CD8-positive, alpha-beta memory T cell (primary cell): ENCODE data around the gene CYBRD1. TPM values are rescaled to one million over a fixed set of nuclear protein-coding genes. Genes with fewer than 3 reads are reported as not detected.

Experiments
- CTCF ChIA-PET: fragments of 350-600 bp; sonication (Branson Sonifier 250); formaldehyde crosslinking; loops from one replicate; lab custom pipeline; 2021; ENCODE audit warnings: antibody characterized with exemption; lab: Charles Lee
- POLR2A ChIA-PET: fragments of 350-600 bp; sonication (Branson Sonifier 250); formaldehyde crosslinking; loops from one replicate; lab custom pipeline; 2021; ENCODE audit warnings: antibody characterized with exemption; lab: Charles Lee
- DNase-seq, 5 donors: peaks; one replicate each; pipeline versions ENCODE4 v3.0.0 to v3.0.0-alpha.2; 2020 to 2022; ENCODE audit warnings: mixed read lengths in 1 of 5
- H3K27ac ChIP-seq: one replicate; pipeline ENCODE4 v1.7.0; 2013; ENCODE audit warnings: low read depth, mild to moderate bottlenecking, low read length, moderate library complexity
- H3K27me3 ChIP-seq: 2 replicates; pipeline ENCODE4 v1.7.0; 2013; ENCODE audit warnings: low read length, mild to moderate bottlenecking; ENCODE audit not compliant: insufficient read depth, poor library complexity, severe bottlenecking
- H3K36me3 ChIP-seq: 2 replicates; pipeline ENCODE4 v1.7.0; 2013; ENCODE audit warnings: mild to moderate bottlenecking, low read length, moderate library complexity; ENCODE audit not compliant: insufficient read depth
- H3K4me1 ChIP-seq: 2 replicates; pipeline ENCODE4 v1.7.0; 2013; ENCODE audit warnings: mild to moderate bottlenecking, low read length, moderate library complexity; ENCODE audit not compliant: insufficient read depth
- H3K4me3 ChIP-seq: 2 replicates; pipeline ENCODE4 v1.7.0; 2013; ENCODE audit warnings: mild to moderate bottlenecking, low read length
- H3K9me3 ChIP-seq: 2 replicates; pipeline ENCODE4 v1.7.0; 2013; ENCODE audit warnings: mild to moderate bottlenecking, low read length
- H3K27ac Mint-ChIP-seq, 8 donors: one replicate each; pipeline ENCODE4 v1.8.0; 2020 to 2021; ENCODE audit warnings: mixed read lengths in 8 of 8, mild to moderate bottlenecking in 6 of 8, inconsistent platforms in 3 of 8, moderate library complexity in 3 of 8
- H3K27me3 Mint-ChIP-seq, 2 donors: one replicate each; pipeline ENCODE4 v1.8.0; 2020 to 2021; ENCODE audit warnings: mixed read lengths in 2 of 2, mild to moderate bottlenecking in 1 of 2, moderate library complexity in 1 of 2
- H3K36me3 Mint-ChIP-seq, 3 donors: one replicate each; pipeline ENCODE4 v1.8.0; 2020 to 2021; ENCODE audit warnings: mixed read lengths in 3 of 3, inconsistent platforms in 1 of 3, mild to moderate bottlenecking in 1 of 3
- H3K4me1 Mint-ChIP-seq, 3 donors: one replicate each; pipeline ENCODE4 v1.8.0; 2020 to 2021; ENCODE audit warnings: mixed read lengths in 3 of 3, inconsistent platforms in 1 of 3, mild to moderate bottlenecking in 1 of 3
- H3K4me3 Mint-ChIP-seq, 7 donors: one replicate each; pipeline ENCODE4 v1.8.0; 2020 to 2021; ENCODE audit warnings: mixed read lengths in 7 of 7, mild to moderate bottlenecking in 6 of 7, moderate library complexity in 4 of 7, inconsistent platforms in 2 of 7
- H3K9me3 Mint-ChIP-seq, 5 donors: one replicate each; pipeline ENCODE4 v1.8.0; 2020 to 2022; ENCODE audit warnings: mixed read lengths in 5 of 5, mild to moderate bottlenecking in 3 of 5, moderate library complexity in 2 of 5, inconsistent platforms in 1 of 5
- polyA plus RNA-seq: library from polyadenylated mRNA; unstranded; fragments of 300-500 nt; fragmentation: Illumina TruSeq; gene quantifications from one replicate; pipeline ENCODE4 v1.2.3, GENCODE V29; 2021
- total RNA-seq, 2 experiments: library from RNA; stranded (reverse); gene quantifications; one replicate each; pipeline ENCODE4 v1.2.3, GENCODE V29; 2021

CYBRD1 gene
- total and polyA plus RNA-seq, 3 experiments from 2014 or later, result 0.95 to 1.2 (median 1.2) TPM

DNA sequence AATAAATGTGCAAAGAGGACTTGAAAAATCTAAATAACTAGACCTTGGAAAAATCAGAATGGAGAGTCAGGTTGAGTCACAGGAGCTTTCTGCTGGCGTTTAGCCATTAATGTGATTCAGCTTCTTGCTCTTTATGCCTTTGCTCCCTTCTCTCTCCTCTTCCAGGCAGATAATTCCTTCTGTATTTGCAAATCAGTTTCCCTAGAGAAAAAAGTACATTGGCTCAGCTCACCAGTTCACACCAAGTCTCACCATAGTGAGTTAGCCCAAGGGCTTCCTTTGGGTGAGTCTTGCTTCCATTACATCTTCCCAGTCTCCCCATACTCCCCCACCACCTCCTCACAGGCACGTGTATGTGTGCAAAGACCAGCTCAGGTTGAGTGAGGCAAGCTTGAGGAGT lies 73.6 kb downstream of the CYBRD1 start:
- Histone ChIP-seq H3K4me1 (no peaks in the 10 kb centered on the region), H3K4me3 (no peak overlapping the region), H3K27ac (no peak overlapping the region), H3K27me3 (no peaks in the 10 kb centered on the region), H3K9me3 (no peaks in the 10 kb centered on the region), H3K36me3 (no peaks in the 10 kb centered on the region)
- H3K36me3 Mint-ChIP-seq, result peaks cover 0 to under 1% (median 0%) of the 10 kb centered on the region in 3 donors
- H3K4me1 Mint-ChIP-seq, result peaks cover 2 to 11% (median 6%) of the 10 kb centered on the region in 3 donors
- no peak overlapping the region for H3K27ac Mint-ChIP-seq
- H3K4me3 Mint-ChIP-seq, result no peak overlapping the region
- peaks cover 5 to 20% of the 10 kb centered on the region in 2 donors for H3K27me3 Mint-ChIP-seq
- DNase-seq, result no peak
- ChIA-PET CTCF (interaction anchor here (0.9 to 1.1 kb wide), 4 partner anchors 9 to 667 kb away, joined by 3 read pairs; partner anchors contain the start of gene GORASP2), POLR2A (no interaction called here)
- peaks cover 0 to 1% (median 0%) of the 10 kb centered on the region in 5 donors for H3K9me3 Mint-ChIP-seq

DNA sequence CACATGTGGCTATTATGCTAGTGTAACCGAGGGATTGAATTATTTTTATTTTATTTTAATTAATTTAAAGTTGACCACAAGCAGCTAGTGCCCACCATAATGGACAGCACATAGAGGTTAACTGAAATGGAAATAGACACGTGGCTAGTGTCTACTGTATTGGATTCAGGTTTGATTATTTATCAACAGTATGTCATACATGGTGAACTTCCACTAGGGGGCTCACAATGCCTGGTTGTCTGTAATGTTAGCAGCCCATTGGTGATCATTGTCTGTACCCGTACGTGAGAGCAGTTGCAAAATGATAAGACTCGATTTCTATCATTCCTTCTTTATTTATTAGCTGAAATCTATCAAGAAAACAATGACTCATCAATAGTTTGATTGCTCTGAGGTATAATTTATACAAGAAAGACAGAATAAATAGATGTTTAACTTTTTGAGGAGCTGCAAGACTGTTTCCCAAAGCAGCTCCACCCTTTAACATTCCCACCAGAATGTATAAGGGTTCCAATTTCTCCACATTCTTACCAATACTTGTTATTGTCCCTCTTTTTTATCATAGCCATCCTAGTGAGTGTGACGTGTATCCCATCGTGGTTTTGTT lies 76.5 kb downstream of the CYBRD1 start:
- Histone ChIP-seq H3K36me3 (no peaks in the 10 kb centered on the region), H3K9me3 (no peaks in the 10 kb centered on the region), H3K27ac (no peak overlapping the region), H3K27me3 (no peaks in the 10 kb centered on the region), H3K4me3 (no peak overlapping the region), H3K4me1 (no peaks in the 10 kb centered on the region)
- peak; percentile 7 to 59 (median 32) for DNase-seq
- Mint-ChIP-seq H3K4me3 (no peak overlapping the region), H3K27ac (no peak overlapping the region), H3K9me3 (peaks cover 0 to 1% (median 0%) of the 10 kb centered on the region in 5 donors), H3K4me1 (peaks cover 2 to 11% (median 6%) of the 10 kb centered on the region in 3 donors), H3K27me3 (peaks cover 1 to 9% of the 10 kb centered on the region in 2 donors), H3K36me3 (no peaks in the 10 kb centered on the region)
- CTCF ChIA-PET, result interaction anchor here (0.7 to 1.4 kb wide), 9 partner anchors 10 to 863 kb away, joined by 3 to 5 read pairs (median 4); no protein-coding TSS in a partner anchor
- POLR2A ChIA-PET, result no interaction called here

DNA sequence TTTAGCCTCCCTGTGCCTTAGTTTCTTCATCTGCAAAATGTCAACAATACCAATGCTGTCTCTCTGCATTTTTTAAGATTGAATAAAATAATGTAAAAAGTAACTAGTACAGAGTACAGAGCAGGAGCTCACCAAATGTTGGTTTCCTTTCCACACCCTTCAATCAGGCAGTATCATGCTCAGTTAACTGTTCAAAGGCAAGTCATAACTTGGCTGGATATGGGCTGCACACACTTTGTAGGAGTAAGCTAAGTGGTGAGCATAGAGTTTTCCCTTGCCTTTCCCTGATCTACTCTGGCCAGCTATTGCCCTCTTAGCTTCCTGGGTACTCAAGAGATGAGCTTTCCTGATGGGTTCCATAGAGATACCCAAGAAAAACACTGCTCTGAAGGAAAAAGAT lies 77.9 kb downstream of the CYBRD1 start:
- ChIA-PET POLR2A (interaction anchor here (0.6 kb wide), 1 partner anchor 134 kb away, joined by 4 read pairs; no protein-coding TSS in a partner anchor), CTCF (interaction anchor here (0.7 to 1.2 kb wide), 4 partner anchors 12 to 104 kb away, joined by 3 to 4 read pairs (median 3); no protein-coding TSS in a partner anchor)
- Mint-ChIP-seq H3K4me1 (peaks cover 2 to 11% (median 6%) of the 10 kb centered on the region in 3 donors), H3K36me3 (no peaks in the 10 kb centered on the region), H3K4me3 (no peak overlapping the region), H3K9me3 (no peaks in the 10 kb centered on the region), H3K27ac (no peak overlapping the region), H3K27me3 (peaks cover 5 to 13% of the 10 kb centered on the region in 2 donors)
- Histone ChIP-seq H3K27me3 (no peaks in the 10 kb centered on the region), H3K4me3 (no peak overlapping the region), H3K36me3 (no peaks in the 10 kb centered on the region), H3K27ac (no peak overlapping the region), H3K4me1 (no peaks in the 10 kb centered on the region), H3K9me3 (no peaks in the 10 kb centered on the region)
- no peak for DNase-seq

DNA sequence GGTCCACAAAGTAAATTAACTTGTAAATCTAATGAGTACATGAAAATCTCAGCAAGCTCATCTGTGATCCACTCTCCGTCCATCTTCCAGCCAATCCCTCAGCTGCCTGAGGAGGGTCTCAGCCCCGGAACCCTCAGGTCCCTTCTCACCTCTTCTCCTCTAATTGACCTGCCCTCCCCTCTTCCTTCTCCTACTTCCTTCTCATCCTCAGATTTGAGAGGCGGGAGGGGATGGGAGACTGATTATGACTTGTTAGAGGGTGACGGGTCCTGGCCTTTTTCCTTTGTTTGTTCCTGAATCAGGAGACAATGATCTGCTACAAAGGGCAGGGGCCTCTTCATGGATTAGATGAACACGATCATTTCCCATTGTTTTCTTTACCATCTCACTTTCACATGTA lies 80.1 kb downstream of the CYBRD1 start:
- H3K9me3 Mint-ChIP-seq, result no peaks in the 10 kb centered on the region
- no peaks in the 10 kb centered on the region for H3K27me3 ChIP-seq
- no peaks in the 10 kb centered on the region for H3K9me3 ChIP-seq
- POLR2A ChIA-PET, result no interaction called here
- DNase-seq, result no peak
- no peaks in the 10 kb centered on the region for H3K36me3 Mint-ChIP-seq
- H3K4me1 Mint-ChIP-seq, result peaks cover 2 to 11% (median 6%) of the 10 kb centered on the region in 3 donors
- no peak overlapping the region for H3K27ac Mint-ChIP-seq
- no peaks in the 10 kb centered on the region for H3K36me3 ChIP-seq
- H3K4me3 Mint-ChIP-seq, result no peak overlapping the region
- CTCF ChIA-PET, result no interaction called here
- peaks cover 5 to 29% of the 10 kb centered on the region in 2 donors for H3K27me3 Mint-ChIP-seq
- H3K4me1 ChIP-seq, result no peaks in the 10 kb centered on the region
- no peak overlapping the region for H3K4me3 ChIP-seq
- H3K27ac ChIP-seq, result no peak overlapping the region

Other genes with a start within 250 kb of the CYBRD1 start
- 10 to 100 TPM; 46.0 to 50.5 TPM for gene METTL8, start 88.5 kb upstream of the CYBRD1 start, total RNA-seq
- 16.6 TPM for gene METTL8, start 88.5 kb upstream of the CYBRD1 start, polyA plus RNA-seq
- gene DCAF17, start 88.2 kb upstream of the CYBRD1 start, total RNA-seq, result 10 to 100 TPM; 19.3 to 19.8 TPM
- 11.6 TPM for gene DCAF17, start 88.2 kb upstream of the CYBRD1 start, polyA plus RNA-seq
- gene DYNC1I2, start 165.0 kb downstream of the CYBRD1 start, total RNA-seq, result 10 to 100 TPM; 48.3 to 50.4 TPM
- gene DYNC1I2, start 165.0 kb downstream of the CYBRD1 start, polyA plus RNA-seq, result 27.6 TPM